ENCODE results near the gene TGM1.
A peak's percentile ranks its signal among the peaks of the same experiment; 100 is the strongest.

Gene TGM1

DNA sequence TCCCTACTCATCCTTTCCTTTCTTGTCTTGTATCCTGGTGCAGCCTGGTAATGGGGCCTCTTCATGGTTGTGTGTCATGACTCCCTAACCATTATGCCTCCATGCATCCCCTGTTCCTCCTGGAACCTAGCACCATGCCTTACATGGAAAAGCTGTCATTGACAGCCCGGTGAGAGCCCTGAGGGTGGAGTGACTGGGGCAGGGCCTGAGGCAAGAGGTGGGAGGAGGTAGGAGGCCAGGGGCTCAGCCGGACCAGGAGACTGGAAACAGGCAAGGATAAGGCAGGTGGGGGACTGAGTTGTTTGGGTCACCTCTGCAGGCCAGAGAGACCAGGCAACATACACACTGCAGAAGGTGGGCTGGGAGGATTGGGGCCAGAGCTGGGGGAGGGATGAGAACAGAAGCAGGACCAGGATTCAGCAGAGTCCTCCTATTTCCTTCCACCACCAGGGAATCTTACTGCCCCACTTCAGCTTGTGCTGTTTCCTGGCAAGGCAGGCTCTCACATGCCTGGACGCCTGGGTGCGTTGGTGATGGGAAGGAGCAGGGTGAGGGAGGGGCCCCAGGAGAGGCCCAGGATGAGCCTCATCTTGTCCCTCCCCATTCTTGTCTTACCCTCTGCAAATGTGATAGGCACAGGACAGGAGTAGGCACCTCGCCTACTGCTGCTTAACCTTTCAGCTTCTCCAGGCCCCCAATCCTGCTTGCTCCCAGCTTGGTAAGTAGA lies 46.7 kb upstream of the TGM1 start, which contains the start of gene LTB4R2:
TSS of gene LTB4R2 (plus strand) at position 603 of the 727 bp plus-strand sequence. CDS start 525 bp downstream, outside the sequence.
- H3K4me3 ChIP-seq (ENCODE audit: low read depth, low read length), result peak within 1 kb of the TSS; percentile 52
- DNase-seq (ENCODE audit: low read depth), result no peak
- no peak for TF ChIP-seq MYC (IDR thresholded peaks at IDR 0.05; ENCODE audit: low read depth, low read length)
- TF ChIP-seq POLR2A (IDR thresholded peaks at IDR 0.05; ENCODE audit: extremely low read depth, insufficient read length), result no peak
- TF ChIP-seq, protein P1, sequence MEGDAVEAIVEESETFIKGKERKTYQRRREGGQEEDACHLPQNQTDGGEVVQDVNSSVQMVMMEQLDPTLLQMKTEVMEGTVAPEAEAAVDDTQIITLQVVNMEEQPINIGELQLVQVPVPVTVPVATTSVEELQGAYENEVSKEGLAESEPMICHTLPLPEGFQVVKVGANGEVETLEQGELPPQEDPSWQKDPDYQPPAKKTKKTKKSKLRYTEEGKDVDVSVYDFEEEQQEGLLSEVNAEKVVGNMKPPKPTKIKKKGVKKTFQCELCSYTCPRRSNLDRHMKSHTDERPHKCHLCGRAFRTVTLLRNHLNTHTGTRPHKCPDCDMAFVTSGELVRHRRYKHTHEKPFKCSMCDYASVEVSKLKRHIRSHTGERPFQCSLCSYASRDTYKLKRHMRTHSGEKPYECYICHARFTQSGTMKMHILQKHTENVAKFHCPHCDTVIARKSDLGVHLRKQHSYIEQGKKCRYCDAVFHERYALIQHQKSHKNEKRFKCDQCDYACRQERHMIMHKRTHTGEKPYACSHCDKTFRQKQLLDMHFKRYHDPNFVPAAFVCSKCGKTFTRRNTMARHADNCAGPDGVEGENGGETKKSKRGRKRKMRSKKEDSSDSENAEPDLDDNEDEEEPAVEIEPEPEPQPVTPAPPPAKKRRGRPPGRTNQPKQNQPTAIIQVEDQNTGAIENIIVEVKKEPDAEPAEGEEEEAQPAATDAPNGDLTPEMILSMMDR (IDR thresholded peaks at IDR 0.05; ENCODE audit: low read depth, low read length), result no peak
- TF ChIP-seq, protein P2, sequence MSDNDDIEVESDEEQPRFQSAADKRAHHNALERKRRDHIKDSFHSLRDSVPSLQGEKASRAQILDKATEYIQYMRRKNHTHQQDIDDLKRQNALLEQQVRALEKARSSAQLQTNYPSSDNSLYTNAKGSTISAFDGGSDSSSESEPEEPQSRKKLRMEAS (IDR thresholded peaks at IDR 0.05; ENCODE audit: low read depth, low read length), result no peak

DNA sequence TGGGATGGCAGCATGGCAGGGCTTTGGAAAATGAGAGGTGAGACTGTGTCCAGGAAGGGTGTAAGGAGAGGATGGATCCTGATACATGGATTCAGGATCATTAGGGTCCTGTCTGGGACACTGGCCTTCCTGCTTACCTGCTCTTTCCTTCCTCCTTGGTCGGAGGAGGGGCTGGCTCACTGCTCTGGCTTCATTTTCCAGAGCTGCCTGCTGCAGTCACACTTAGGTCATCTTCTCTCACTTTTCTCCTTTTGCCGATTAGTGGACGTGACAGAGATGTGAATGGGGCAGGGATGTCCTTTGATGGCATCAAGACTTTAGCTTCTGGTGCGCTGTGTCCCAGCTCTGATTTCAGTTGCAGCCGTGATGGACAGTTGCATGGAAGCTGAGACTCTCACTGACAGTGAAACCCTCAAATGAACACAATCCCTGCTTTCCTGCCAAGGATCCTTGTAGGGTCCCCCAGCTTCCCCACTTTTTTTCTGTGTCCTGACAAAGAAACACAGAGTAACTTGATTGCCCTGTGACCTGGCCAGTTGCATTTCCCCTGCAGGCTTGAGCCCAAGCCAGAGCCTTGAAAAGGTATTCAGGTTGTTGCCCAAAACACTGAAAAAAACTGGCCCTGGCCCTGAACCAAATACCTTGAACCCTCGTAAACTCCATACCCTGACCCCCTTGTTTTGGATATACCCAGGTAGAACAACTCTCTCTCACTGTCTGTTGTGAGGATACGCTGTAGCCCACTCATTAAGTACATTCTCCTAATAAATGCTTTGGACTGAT lies 45.6 kb upstream of the TGM1 start:
- TF ChIP-seq, protein P2 (IDR thresholded peaks at IDR 0.05; ENCODE audit: low read depth, low read length), result no peak
- no peak for TF ChIP-seq POLR2A (IDR thresholded peaks at IDR 0.05; ENCODE audit: extremely low read depth, insufficient read length)
- TF ChIP-seq, protein P1 (IDR thresholded peaks at IDR 0.05; ENCODE audit: low read depth, low read length), result no peak
- no peak for TF ChIP-seq MYC (IDR thresholded peaks at IDR 0.05; ENCODE audit: low read depth, low read length)
- DNase-seq (ENCODE audit: low read depth), result no peak
- no peak overlapping the region for H3K4me3 ChIP-seq (ENCODE audit: low read depth, low read length)

DNA sequence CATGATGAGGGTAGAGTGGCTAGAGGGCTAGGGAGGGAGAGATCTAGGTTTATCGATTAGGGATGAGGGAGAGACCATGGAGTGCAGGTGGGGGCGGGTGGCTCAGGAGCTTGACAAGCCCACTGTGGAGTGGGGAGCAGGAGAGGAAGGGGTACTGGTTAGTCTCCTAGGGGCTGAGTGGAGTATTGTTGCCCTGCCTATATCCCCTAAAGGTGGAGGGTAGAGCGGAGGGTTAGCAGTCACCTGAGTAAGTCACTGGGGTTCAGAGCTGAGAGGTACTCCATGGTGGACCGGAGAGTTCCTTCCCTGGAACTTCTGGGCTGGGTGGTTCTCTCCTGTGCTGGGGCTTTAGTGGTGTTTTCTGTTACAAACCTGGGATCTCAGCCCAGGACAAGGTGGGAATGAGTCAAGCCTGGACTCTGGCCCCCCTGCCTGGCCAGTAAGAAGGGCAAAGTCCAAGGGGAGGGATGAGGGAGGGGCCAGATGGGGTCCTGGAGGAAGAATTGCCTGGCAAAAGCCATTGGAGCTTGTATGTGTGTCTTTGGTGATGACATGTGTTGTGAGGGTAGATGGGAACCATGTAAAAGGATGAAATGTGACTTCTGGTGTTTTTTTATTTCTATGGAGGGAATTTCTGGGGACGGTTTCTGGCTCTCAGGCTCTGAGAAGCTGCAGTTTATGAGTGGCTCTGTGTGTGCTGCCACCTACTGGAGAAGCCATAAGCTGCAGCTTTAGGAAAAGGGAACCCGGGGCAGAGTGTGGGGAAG lies 44.8 kb upstream of the TGM1 start, which contains the start of gene CIDEB:
TSS of gene CIDEB (minus strand) at position 403 of the 767 bp plus-strand sequence. CDS start at position 284, 119 bp downstream.
- no peak within 1 kb of the TSS for H3K4me3 ChIP-seq (ENCODE audit: low read depth, low read length)
- DNase-seq (ENCODE audit: low read depth), result peak; percentile 73
- TF ChIP-seq MYC (IDR thresholded peaks at IDR 0.05; ENCODE audit: low read depth, low read length) (no peak), POLR2A (IDR thresholded peaks at IDR 0.05; ENCODE audit: extremely low read depth, insufficient read length) (no peak)
- TF ChIP-seq, protein P2 (IDR thresholded peaks at IDR 0.05; ENCODE audit: low read depth, low read length), result no peak
- TF ChIP-seq, protein P1 (IDR thresholded peaks at IDR 0.05; ENCODE audit: low read depth, low read length), result peak; percentile 94

DNA sequence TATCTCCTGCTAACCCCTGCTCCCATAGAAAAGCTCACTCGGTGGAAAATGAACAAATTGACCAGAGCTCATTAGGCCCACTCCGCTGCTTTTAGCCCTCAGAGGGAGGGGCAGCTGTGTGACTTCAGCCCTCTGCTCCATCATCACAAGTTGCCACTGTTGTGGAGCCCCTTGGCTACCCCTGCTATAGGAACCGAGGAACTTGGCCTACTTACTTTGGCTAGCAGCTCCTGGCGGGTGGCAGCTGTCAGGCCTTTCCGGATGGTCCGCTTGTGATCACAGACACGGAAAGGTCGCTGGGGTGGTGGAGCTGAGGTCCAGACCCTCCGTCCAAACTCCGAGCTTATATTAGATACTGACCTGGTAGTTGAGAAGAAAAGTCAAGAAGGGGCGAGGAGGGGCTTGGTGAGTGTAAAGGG lies 44.2 kb upstream of the TGM1 start:
- TF ChIP-seq POLR2A (IDR thresholded peaks at IDR 0.05; ENCODE audit: extremely low read depth, insufficient read length) (no peak), MYC (IDR thresholded peaks at IDR 0.05; ENCODE audit: low read depth, low read length) (no peak)
- TF ChIP-seq, protein P1 (IDR thresholded peaks at IDR 0.05; ENCODE audit: low read depth, low read length), result no peak
- TF ChIP-seq, protein P2 (IDR thresholded peaks at IDR 0.05; ENCODE audit: low read depth, low read length), result no peak
- H3K4me3 ChIP-seq (ENCODE audit: low read depth, low read length), result no peak overlapping the region
- no peak for DNase-seq (ENCODE audit: low read depth)

DNA sequence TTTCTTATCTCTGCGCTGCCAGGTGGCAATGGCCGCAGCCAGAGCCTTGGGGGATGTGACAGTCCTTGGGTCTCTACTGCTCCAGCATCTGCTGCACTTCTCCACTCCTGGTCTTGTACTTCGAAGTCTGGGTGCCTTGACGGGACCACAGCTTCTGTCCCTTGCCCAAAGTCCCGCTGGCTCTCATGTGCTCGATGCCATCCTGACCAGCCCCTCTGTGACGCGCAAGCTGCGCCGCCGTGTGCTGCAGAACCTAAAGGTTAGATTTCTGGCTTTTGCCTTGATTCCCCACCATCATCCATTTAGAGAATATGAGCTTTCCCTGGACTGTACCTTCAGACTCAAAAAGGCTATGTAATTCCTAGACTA lies 41.0 kb upstream of the TGM1 start:
- TF ChIP-seq MYC (IDR thresholded peaks at IDR 0.05; ENCODE audit: low read depth, low read length), result no peak
- TF ChIP-seq POLR2A (IDR thresholded peaks at IDR 0.05; ENCODE audit: extremely low read depth, insufficient read length), result no peak
- TF ChIP-seq, protein P2 (IDR thresholded peaks at IDR 0.05; ENCODE audit: low read depth, low read length), result no peak
- TF ChIP-seq, protein P1 (IDR thresholded peaks at IDR 0.05; ENCODE audit: low read depth, low read length), result no peak
- H3K4me3 ChIP-seq (ENCODE audit: low read depth, low read length), result no peak overlapping the region
- DNase-seq (ENCODE audit: low read depth), result no peak
